Measurements from ENCODE around the gene CASP8. TPM values are rescaled to one million over a fixed set of nuclear protein-coding genes. Genes with fewer than 3 reads are reported as not detected.

The CASP8 gene
- total and polyA plus RNA-seq, 9 of the 15 experiments (the other 6 are each of a cell fraction or from before 2014, with no cell fraction given) = 10.2 to 31.4 (median 19.4) TPM

- TF ChIP-seq MGA (IDR thresholded peaks at IDR 0.05) (peak; percentile 20; the same call in 1 of the 2 replicates), SRSF9 (IDR thresholded peaks at IDR 0.05; ENCODE audit: borderline replicate concordance, low read depth, low read length) (no peak), YBX1 (IDR thresholded peaks at IDR 0.05) (no peak), MYNN (IDR thresholded peaks at IDR 0.05) (0 out of 2 replicates have a peak, but pooled peaks have one; percentile 42), MYNN (CRISPR knock-in tag; IDR thresholded peaks at IDR 0.05) (no peak), FOXA1 (IDR thresholded peaks at IDR 0.05; ENCODE audit: borderline replicate concordance) (no peak), CC2D1A (IDR thresholded peaks at IDR 0.05) (peak; percentile 83), GABPA (tag; conservative IDR thresholded peaks at IDR 0.05; ENCODE audit: low read depth) (peak; percentile 90), ZNF668 (CRISPR knock-in tag; IDR thresholded peaks at IDR 0.05) (no peak), KLF16 (IDR thresholded peaks at IDR 0.05) (peak; percentile 38; the same call in 1 of the 2 replicates), ZNF507 (tag; conservative IDR thresholded peaks at IDR 0.05) (no peak), RBM15 (IDR thresholded peaks at IDR 0.05; ENCODE audit: insufficient read depth, low read length) (no peak), YY1 (IDR thresholded peaks at IDR 0.05; ENCODE audit: borderline replicate concordance in 1 of 3, control insufficient read depth in 1 of 3, extremely low read depth in 1 of 3, insufficient read depth in 3 of 3, insufficient read length in 1 of 3, insufficient replicate concordance in 2 of 3, low read depth in 1 of 3, low read length in 2 of 3) (peak in 2 of 3 experiments; percentile 76 to 86)
Measured at GRCh38 chr2:201231781-201232466, 28.4 kb upstream of the CASP8 start (continued).
